ENCODE measurements around the gene ANKRD49. TPM values are rescaled to one million over a fixed set of nuclear protein-coding genes. Genes with fewer than 3 reads are reported as not detected.

The ANKRD49 gene
- total RNA-seq, 4 donors from 2014 or later: 21.3 to 55.6 (median 26.6) TPM

DNA sequence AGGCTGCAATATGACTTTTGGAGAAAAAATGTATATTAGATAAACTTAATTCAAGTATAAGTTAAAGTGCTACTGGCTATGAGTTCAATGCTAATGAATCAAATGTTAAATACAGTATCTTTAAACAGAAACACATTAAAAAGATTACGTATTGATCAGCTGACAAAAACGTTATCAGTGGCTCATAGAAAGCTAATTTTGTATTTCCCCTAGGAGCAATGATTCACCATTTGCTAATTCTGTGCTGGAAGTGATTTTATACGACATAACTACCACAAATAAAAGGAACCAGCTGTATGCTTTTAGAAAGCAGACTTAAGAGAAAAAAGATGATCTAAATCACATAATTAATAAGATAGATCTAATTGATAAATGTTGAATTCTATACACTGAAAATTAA is 43.7 kb upstream of the ANKRD49 start:
- no peak for DNase-seq
- H3K4me3 ChIP-seq: no peak overlapping the region
- no peak overlapping the region for H3K27ac ChIP-seq
- no peaks in the 10 kb centered on the region for H3K4me1 ChIP-seq
- TF ChIP-seq CTCF (IDR thresholded peaks at IDR 0.05) (no peak), POLR2A (IDR thresholded peaks at IDR 0.05) (no peak)
- H3K36me3 ChIP-seq: no peaks in the 10 kb centered on the region
- no peaks in the 10 kb centered on the region for H3K9me3 ChIP-seq
- no peaks in the 10 kb centered on the region for H3K27me3 ChIP-seq
- intact Hi-C loops (cut with DNase I; ENCODE audit: low total_unique reads): no loop called here

DNA sequence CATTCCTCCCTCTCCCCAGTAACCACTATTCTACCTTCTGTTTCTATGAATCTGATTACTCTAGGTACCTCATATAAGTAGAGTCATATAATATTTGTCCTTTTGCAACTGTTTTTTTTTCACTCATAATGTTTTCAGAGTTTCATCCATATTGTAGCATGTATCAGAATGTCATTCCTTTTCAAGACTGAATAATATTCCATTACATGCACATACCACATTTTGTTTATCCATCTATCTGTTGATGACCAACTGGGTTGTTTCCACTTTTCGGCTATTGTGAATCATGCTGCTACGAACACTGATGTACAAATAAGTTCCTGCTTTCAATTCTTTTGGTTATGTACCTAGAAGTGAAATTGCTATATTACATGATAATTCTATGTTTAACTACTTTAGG is 40.8 kb upstream of the ANKRD49 start:
- H3K4me1 ChIP-seq: no peaks in the 10 kb centered on the region
- no peak overlapping the region for H3K27ac ChIP-seq
- H3K36me3 ChIP-seq: no peaks in the 10 kb centered on the region
- no peak for DNase-seq
- H3K9me3 ChIP-seq: no peaks in the 10 kb centered on the region
- H3K4me3 ChIP-seq: no peak overlapping the region
- H3K27me3 ChIP-seq: no peaks in the 10 kb centered on the region
- intact Hi-C loops (cut with DNase I; ENCODE audit: low total_unique reads): no loop called here
- TF ChIP-seq CTCF (IDR thresholded peaks at IDR 0.05) (no peak), POLR2A (IDR thresholded peaks at IDR 0.05) (no peak)

DNA sequence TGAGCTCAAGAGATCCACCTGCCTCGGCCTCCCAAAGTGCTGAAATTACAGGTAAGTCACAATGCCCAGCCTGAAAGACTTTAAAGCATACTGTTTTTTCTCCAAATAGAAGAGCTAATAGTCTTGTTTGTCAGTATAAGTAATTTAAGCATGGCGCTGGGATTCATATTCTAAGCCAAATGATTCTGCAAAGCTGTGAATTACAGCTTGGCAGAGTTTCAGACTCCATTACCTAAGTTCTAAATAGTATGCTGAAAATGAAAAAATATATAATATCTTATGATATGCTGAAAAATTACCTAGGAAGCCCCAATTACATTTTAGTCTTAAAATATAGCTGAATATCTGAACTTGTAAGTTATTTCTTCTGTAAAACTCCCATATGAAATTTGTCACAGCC is 39.5 kb upstream of the ANKRD49 start:
- Histone ChIP-seq H3K4me1 (no peaks in the 10 kb centered on the region), H3K9me3 (no peaks in the 10 kb centered on the region), H3K27me3 (no peaks in the 10 kb centered on the region), H3K4me3 (no peak overlapping the region), H3K36me3 (no peaks in the 10 kb centered on the region), H3K27ac (no peak overlapping the region)
- intact Hi-C loops (cut with DNase I; ENCODE audit: low total_unique reads): no loop called here
- no peak for TF ChIP-seq CTCF (IDR thresholded peaks at IDR 0.05)
- DNase-seq: no peak

GRCh38 chr11:94455861-94456260 is 37.9 kb upstream of the ANKRD49 start:
- Histone ChIP-seq H3K27ac (no peak overlapping the region), H3K27me3 (no peaks in the 10 kb centered on the region), H3K36me3 (no peaks in the 10 kb centered on the region), H3K4me3 (no peak overlapping the region), H3K9me3 (no peaks in the 10 kb centered on the region), H3K4me1 (no peaks in the 10 kb centered on the region)
- TF ChIP-seq POLR2A (IDR thresholded peaks at IDR 0.05): no peak
- no peak for TF ChIP-seq CTCF (IDR thresholded peaks at IDR 0.05)
- no peak for DNase-seq
- intact Hi-C loops (cut with DNase I; ENCODE audit: low total_unique reads): no loop called here

DNA sequence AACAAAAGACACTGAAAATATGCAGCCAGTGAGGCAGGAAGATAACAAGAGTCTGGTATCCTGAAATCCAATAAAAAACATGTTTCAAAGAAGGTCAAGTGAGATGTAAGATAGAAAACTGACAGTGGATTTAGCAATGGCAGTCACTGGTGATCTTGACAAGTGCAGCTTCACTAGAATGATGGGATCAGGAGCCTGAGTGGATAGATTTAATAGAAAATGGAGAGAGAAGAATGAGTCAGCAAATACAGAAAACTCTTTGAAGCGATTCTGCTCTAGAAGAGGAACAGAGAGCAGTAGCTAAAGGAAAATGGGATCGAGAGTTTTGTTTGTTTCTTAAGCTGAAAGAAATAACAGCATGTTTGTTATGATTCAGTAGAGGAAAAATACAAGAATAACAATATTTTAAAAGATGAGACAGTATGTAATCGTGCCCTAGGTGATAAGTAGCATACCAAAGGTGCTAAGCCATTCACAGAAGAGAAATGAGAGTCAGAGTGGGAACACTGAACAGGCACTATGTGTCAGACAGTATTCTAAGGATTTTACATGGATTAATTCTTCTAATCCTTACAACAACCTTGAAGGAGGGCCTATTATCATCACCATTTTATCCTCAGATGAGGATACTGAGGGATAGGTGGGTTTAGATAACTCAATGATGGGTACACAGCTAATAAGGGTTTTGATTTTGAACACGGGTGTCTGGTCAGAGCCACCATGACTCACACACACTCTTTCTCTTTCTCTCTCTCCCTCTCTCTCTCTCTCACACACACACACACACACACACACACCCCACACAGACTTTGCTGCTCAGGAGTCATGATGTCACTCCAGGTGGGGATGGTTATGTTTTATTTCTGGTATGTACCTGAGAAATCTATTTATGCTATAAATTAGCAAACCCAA is 36.4 kb upstream of the ANKRD49 start:
- no peak overlapping the region for H3K27ac ChIP-seq
- H3K36me3 ChIP-seq: no peaks in the 10 kb centered on the region
- no peak for DNase-seq
- TF ChIP-seq CTCF (IDR thresholded peaks at IDR 0.05) (no peak), POLR2A (IDR thresholded peaks at IDR 0.05) (no peak)
- intact Hi-C loops (cut with DNase I; ENCODE audit: low total_unique reads): no loop called here
- H3K9me3 ChIP-seq: no peaks in the 10 kb centered on the region
- H3K27me3 ChIP-seq: no peaks in the 10 kb centered on the region
- H3K4me1 ChIP-seq: no peaks in the 10 kb centered on the region
- H3K4me3 ChIP-seq: no peak overlapping the region

All from uterus (tissue), 4 donors.